Measurements from ENCODE around the gene SLC35F4. TPM values are rescaled to one million over a fixed set of nuclear protein-coding genes. Genes with fewer than 3 reads are reported as not detected.
A peak's percentile ranks its signal among the peaks of the same experiment; 100 is the strongest.

SLC35F4 gene
- total and polyA plus RNA-seq, 2 donors (not counting 3 experiments of a cell fraction or from before 2014, with no cell fraction given) = not detected

GRCh38 chr14:57747036-57747435, 118.9 kb downstream of the SLC35F4 start:
- Histone ChIP-seq H3K4me1 (ENCODE audit: control insufficient read depth, extremely low read depth, insufficient read depth, low read length) (no peaks in the 10 kb centered on the region), H3K9ac (replicated peaks; ENCODE audit: extremely low read depth, insufficient read depth, low read length) (no peak overlapping the region), H3K4me2 (ENCODE audit: insufficient read depth, low read length) (no peak overlapping the region), H3K36me3 (ENCODE audit: control insufficient read depth in 2 of 2, extremely low read depth in 1 of 2, insufficient read depth in 2 of 2, low read length in 2 of 2) (no peaks in the 10 kb centered on the region), H3K79me2 (ENCODE audit: control insufficient read depth, insufficient read depth, low read length) (no peaks in the 10 kb centered on the region), H3K9me3 (replicated peaks; ENCODE audit: control insufficient read depth, insufficient read depth, low read length) (no peaks in the 10 kb centered on the region), H4K20me1 (replicated peaks; ENCODE audit: control insufficient read depth, extremely low read depth, insufficient read depth, low read length) (no peaks in the 10 kb centered on the region), H3K27ac (ENCODE audit: insufficient read depth, low read depth, low read length) (no peak overlapping the region), H3K4me3 (replicated peaks in 1 of 3; ENCODE audit: insufficient read depth in 1 of 3, low read depth in 1 of 3, low read length in 3 of 3) (no peak overlapping the region), H3K27me3 (ENCODE audit: control insufficient read depth in 2 of 2, insufficient read depth in 2 of 2, low read length in 2 of 2) (no peaks in the 10 kb centered on the region), H3K9me1 (replicated peaks; ENCODE audit: control insufficient read depth, extremely low read depth, insufficient read depth, low read length) (no peaks in the 10 kb centered on the region), H2AFZ (ENCODE audit: low read depth, low read length) (no peak overlapping the region)
- CTCF ChIA-PET = no interaction called here
- no TSS peak for BruUV-seq (replicated peaks)
- TF ChIP-seq MAX (IDR thresholded peaks at IDR 0.05; ENCODE audit: insufficient read depth, insufficient read length) = no peak
- TF ChIP-seq GATA2 (IDR thresholded peaks at IDR 0.05; ENCODE audit: insufficient read depth, insufficient read length, low read depth, low read length) = no peak
- TF ChIP-seq CTCF (IDR thresholded peaks at IDR 0.05; ENCODE audit: extremely low read depth in 1 of 2, insufficient read depth in 1 of 2, low read depth in 1 of 2, low read length in 2 of 2) = no peak
- TF ChIP-seq POLR2A (IDR thresholded peaks at IDR 0.05; ENCODE audit: low read depth, low read length) = no peak
- TF ChIP-seq POLR2AphosphoS5 (IDR thresholded peaks at IDR 0.05; ENCODE audit: insufficient read depth, low read depth, low read length) = no peak
- no peak for TF ChIP-seq JUN (IDR thresholded peaks at IDR 0.05; ENCODE audit: borderline replicate concordance, insufficient read depth, insufficient read length, low read depth)
- TF ChIP-seq FOS (IDR thresholded peaks at IDR 0.05; ENCODE audit: borderline replicate concordance, insufficient read depth, low read length) = no peak
- no peak for TF ChIP-seq MYC (IDR thresholded peaks at IDR 0.05; ENCODE audit: low read depth, low read length)
- POLR2A ChIA-PET = no interaction called here
- dilution Hi-C loops (cut with MboI; ENCODE audit: extremely low pct_ligation_motif_present, low sequenced_read_pairs) (no loop called here), intact Hi-C loops (cut with micrococcal nuclease) (no loop called here)
- FAIRE-seq (no peak), DNase-seq (ENCODE audit: low read depth, low spot score) (peak; percentile 16)

Data from endothelial cell of umbilical vein (primary cell).